Fibroblast of lung (primary cell): ENCODE results near the gene PSKH1.

Experiments used
- CTCF ChIP-seq, 2 donors: IDR thresholded peaks in 1 of 2; conservative IDR thresholded peaks in 1 of 2; 1 replicate in 1 of 2; 2 replicates in 1 of 2; pipeline ENCODE4 v1.5.1; 2011 to 2012; ENCODE audit warnings: low read length in 2 of 2, control low read depth in 1 of 2, inconsistent platforms in 1 of 2, low read depth in 1 of 2, mild to moderate bottlenecking in 1 of 2
- EZH2 ChIP-seq: IDR thresholded peaks from 2 replicates; pipeline ENCODE4 v1.5.1; 2012; ENCODE audit warnings: low read length, control low read depth, mild to moderate bottlenecking; ENCODE audit errors: missing control alignments

- TF ChIP-seq CTCF (conservative IDR thresholded peaks at IDR 0.05 in 1 of 2, IDR thresholded peaks at IDR 0.05 in 1 of 2; ENCODE audit: low read depth in 1 of 2, low read length in 2 of 2) = no peak
- no peak for TF ChIP-seq EZH2
Observed at GRCh38 chr16:67969254-67970039, 76.4 kb downstream of the PSKH1 start.
